K562 (cell line): ENCODE data around the gene CCDC87. TPM values are rescaled to one million over a fixed set of nuclear protein-coding genes. Genes with fewer than 3 reads are reported as not detected.

Experiments
- BHLHE40 ChIP-seq: IDR thresholded peaks from 2 replicates; pipeline ENCODE4 v1.6.1; 2011; ENCODE audit warnings: low read length, improper control_type of control experiment
- CUX1 ChIP-seq: fragments of 200-800 bp; sonication (Bioruptor generic); IDR thresholded peaks from 2 replicates; pipeline ENCODE4 v1.6.1; 2016; ENCODE audit warnings: missing genetic modification characterization, missing compliant biosample characterization
- DDX20 ChIP-seq: fragments of 450-650 bp; IDR thresholded peaks from 2 replicates; pipeline ENCODE4 v1.6.1; 2016; ENCODE audit warnings: missing genetic modification characterization, low read depth, mild to moderate bottlenecking, missing compliant biosample characterization, moderate library complexity
- ETS1 ChIP-seq: conservative IDR thresholded peaks from 2 replicates; pipeline ENCODE4 v1.6.1; 2011; ENCODE audit warnings: low read depth, mild to moderate bottlenecking, low read length; ENCODE audit not compliant: control insufficient read depth
- HDAC8 ChIP-seq: fragments of 450-650 bp; IDR thresholded peaks from 2 replicates; pipeline ENCODE4 v1.6.1; 2016; ENCODE audit warnings: mild to moderate bottlenecking, missing genetic modification characterization, moderate library complexity, missing compliant biosample characterization
- MAZ ChIP-seq, 2 experiments: fragments of 450-650 bp in 1 of 2; sonication (generic) in 1 of 2; formaldehyde crosslinking; IDR thresholded peaks in 1 of 2; conservative IDR thresholded peaks in 1 of 2; 2 replicates each; pipeline versions ENCODE4 v1.4.0 to v1.5.0; 2020; ENCODE audit warnings: mild to moderate bottlenecking in 1 of 2, missing genetic modification reagents in 1 of 2
- MBD2 ChIP-seq: sonication (generic); IDR thresholded peaks from 2 replicates; pipeline ENCODE4 v1.6.1; 2016; ENCODE audit warnings: low read depth, borderline replicate concordance
- RBM25 ChIP-seq: fragments of 200-400 bp; formaldehyde crosslinking; IDR thresholded peaks from 2 replicates; pipeline ENCODE4 v1.6.1; 2018; ENCODE audit warnings: low read length, low read depth, moderate library complexity; ENCODE audit not compliant: severe bottlenecking
- TGIF2 ChIP-seq: sonication (generic); formaldehyde crosslinking; IDR thresholded peaks from 2 replicates; pipeline ENCODE4 v1.8.1; 2022; ENCODE audit warnings: mild to moderate bottlenecking, missing genetic modification reagents, moderate library complexity
- YY1 ChIP-seq, 3 experiments: IDR thresholded peaks; 2 replicates each; pipeline ENCODE4 v1.6.1; 2011; ENCODE audit warnings: low read length in 2 of 3, mild to moderate bottlenecking in 2 of 3, moderate library complexity in 2 of 3, borderline replicate concordance in 1 of 3, control low read depth in 1 of 3, low read depth in 1 of 3; ENCODE audit not compliant: insufficient read depth in 3 of 3, insufficient replicate concordance in 2 of 3, control insufficient read depth in 1 of 3, insufficient read length in 1 of 3; ENCODE audit errors: extremely low read depth in 1 of 3
- ZC3H4 ChIP-seq: sonication (generic); formaldehyde crosslinking; IDR thresholded peaks from 2 replicates; pipeline ENCODE4 v1.9.0; 2021; ENCODE audit warnings: missing genetic modification reagents, borderline replicate concordance
- ZNF518B ChIP-seq: fragments of 250-450 bp; sonication (Bioruptor Pico); IDR thresholded peaks from 2 replicates; pipeline ENCODE4 v1.5.0; 2021; ENCODE audit warnings: mild to moderate bottlenecking, moderate library complexity
- ZNF740 ChIP-seq, 3 experiments: fragments of 200-800 bp in 1 of 3; sonication (Bioruptor generic) in 1 of 3; sonication (generic) in 1 of 3; formaldehyde crosslinking in 1 of 3; IDR thresholded peaks; 2 replicates each; pipeline versions ENCODE4 v1.6.1 to v1.8.0; 2016 to 2022; ENCODE audit warnings: mild to moderate bottlenecking in 2 of 3, missing compliant biosample characterization in 2 of 3, missing genetic modification characterization in 2 of 3, missing genetic modification reagents in 1 of 3
- polyA plus RNA-seq, 8 experiments: library from polyadenylated mRNA; depleted of rRNA in 4 of 8; stranded (reverse) in 5 of 8; unstranded in 3 of 8; fragments of >200 nt; fragmentation: Nextera tagmentation in 2 of 8; fragmentation: Illumina TruSeq in 1 of 8; extraction: Ambion mirVana in 2 of 8; extraction: Trizol in 1 of 8; gene quantifications; 2 replicates each; pipeline versions ENCODE4 v1.2.1 to v1.2.3, GENCODE V29; 2011 to 2014; ENCODE audit warnings: inconsistent platforms in 1 of 8, missing spikeins in 1 of 8
- total RNA-seq, 7 experiments: library from RNA; depleted of rRNA in 6 of 7; stranded (reverse); fragments of >200 nt in 6 of 7; fragmentation: Illumina TruSeq in 2 of 7; extraction: Trizol in 2 of 7; gene quantifications; 2 replicates each; pipeline versions ENCODE4 v1.2.1 to v1.2.3, GENCODE V29; 2011 to 2021; ENCODE audit warnings: low replicate concordance in 1 of 7

Gene CCDC87
- total and polyA plus RNA-seq, 9 of the 15 experiments (the other 6 are each of a cell fraction or from before 2014, with no cell fraction given): 0.03 to 0.44 (median 0.15) TPM; not detected in 1

GRCh38 chr11:66568124-66568916 lies 24.5 kb downstream of the CCDC87 start, which contains the start of gene CTSF (continued):
- TF ChIP-seq HDAC8 (tag) (no peak), ZNF740 (CRISPR knock-in tag; IDR thresholded peaks at IDR 0.05) (no peak), ZNF740 (tag; IDR thresholded peaks at IDR 0.05) (no peak), ZNF518B (CRISPR knock-in tag) (no peak), YY1 (IDR thresholded peaks at IDR 0.05; ENCODE audit: borderline replicate concordance in 1 of 3, control insufficient read depth in 1 of 3, extremely low read depth in 1 of 3, insufficient read depth in 3 of 3, insufficient read length in 1 of 3, insufficient replicate concordance in 2 of 3, low read depth in 1 of 3, low read length in 2 of 3) (no peak), MBD2 (no peak), CUX1 (no peak), RBM25 (peak; percentile 82), BHLHE40 (peak; percentile 95), ETS1 (no peak), MAZ (CRISPR knock-in tag; conservative IDR thresholded peaks at IDR 0.05 in 1 of 2, IDR thresholded peaks at IDR 0.05 in 1 of 2) (peak; percentile 26 to 62; a peak in 2 of 4 replicates), ZC3H4 (CRISPR knock-in tag) (no peak), DDX20 (tag) (no peak), TGIF2 (CRISPR knock-in tag) (no peak)
